Retinal pigment epithelial cell (primary cell): Measurements from ENCODE around the gene PLEKHM3.

Experiments
- DNase-seq: peaks from one replicate; pipeline ENCODE4 v3.0.0-alpha.2; 2010; ENCODE audit warnings: low read depth
- H3K4me3 ChIP-seq: 2 replicates; pipeline ENCODE4 v1.5.1; 2011; ENCODE audit warnings: mild to moderate bottlenecking, low read length, control low read depth, moderate library complexity
- CTCF ChIP-seq: conservative IDR thresholded peaks from 2 replicates; pipeline ENCODE4 v1.5.1; 2011; ENCODE audit warnings: low read depth, low read length, control low read depth, inconsistent platforms

The PLEKHM3 gene

GRCh38 chr2:207956771-207957170 is 68.6 kb downstream of the PLEKHM3 start:
- H3K4me3 ChIP-seq = no peak overlapping the region
- no peak for DNase-seq
- no peak for TF ChIP-seq CTCF

DNA sequence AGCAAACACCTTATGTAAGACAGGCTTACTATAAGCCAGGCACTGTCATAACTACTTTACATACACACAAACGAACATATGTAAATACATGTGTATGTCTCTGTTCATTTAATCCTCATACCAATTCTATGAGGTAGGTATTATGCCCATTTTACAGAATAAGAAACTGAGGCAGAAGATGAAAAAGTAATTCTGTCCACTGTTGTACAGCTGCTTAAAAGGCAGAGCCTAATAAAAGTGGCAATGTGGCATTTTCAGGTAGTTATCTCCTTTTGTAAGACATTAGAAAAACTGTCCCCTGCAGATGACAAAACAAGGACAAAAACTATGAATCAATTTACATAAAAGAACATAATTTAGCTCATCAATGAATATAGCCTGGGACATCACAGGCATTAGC is 69.9 kb downstream of the PLEKHM3 start:
- no peak overlapping the region for H3K4me3 ChIP-seq
- DNase-seq = no peak
- no peak for TF ChIP-seq CTCF

- H3K4me3 ChIP-seq = no peak overlapping the region
These were observed 72.0 kb downstream of the PLEKHM3 start for GRCh38 chr2:207953354-207953753.

DNA sequence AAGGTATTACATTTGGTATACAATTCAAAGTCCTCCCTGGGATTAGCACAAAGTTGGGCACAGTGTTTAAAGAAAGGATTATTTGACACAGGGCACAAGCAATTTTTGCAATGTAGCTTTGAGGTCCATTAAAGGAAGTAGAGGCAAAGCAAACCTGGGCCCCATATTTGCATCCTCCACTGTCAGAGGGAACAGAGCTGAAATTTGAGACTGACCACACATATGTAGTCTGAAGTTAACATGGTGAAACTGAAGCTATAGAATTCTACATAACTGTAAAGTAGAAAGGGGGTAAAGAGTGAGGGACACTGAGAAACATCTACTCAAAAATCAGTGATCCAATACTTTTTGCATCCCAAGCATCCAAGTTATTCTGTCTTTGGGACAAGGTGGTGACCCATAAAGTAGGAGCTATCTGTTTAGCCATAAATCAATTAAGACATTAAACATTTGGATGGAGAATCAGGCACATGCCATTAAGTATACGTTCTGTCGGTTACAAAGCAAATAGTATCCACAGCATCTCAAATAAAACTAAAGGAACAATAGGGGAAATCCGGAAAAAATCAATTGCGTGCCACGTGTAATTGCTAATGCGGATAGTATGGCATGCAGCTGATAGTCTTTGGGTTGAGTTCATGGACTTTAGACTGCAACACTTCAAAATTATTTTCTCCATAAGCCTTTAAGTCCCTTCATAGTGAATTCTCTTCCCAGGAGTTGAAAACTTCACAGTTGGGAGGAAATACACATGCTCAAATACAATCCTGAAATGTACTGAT is 72.6 kb downstream of the PLEKHM3 start:
- DNase-seq = peak; percentile 62
- H3K4me3 ChIP-seq = no peak overlapping the region
- TF ChIP-seq CTCF = no peak

More at GRCh38 chr2:207953354-207953753, 72.0 kb downstream of the PLEKHM3 start:
- no peak for TF ChIP-seq CTCF
- no peak for DNase-seq

GRCh38 chr2:207951734-207952470 is 73.4 kb downstream of the PLEKHM3 start:
- no peak overlapping the region for H3K4me3 ChIP-seq
- no peak for TF ChIP-seq CTCF
- DNase-seq = no peak

- no peak for TF ChIP-seq CTCF
- DNase-seq = no peak
- no peak overlapping the region for H3K4me3 ChIP-seq
These were observed 74.6 kb downstream of the PLEKHM3 start for GRCh38 chr2:207950761-207951114.
